ENCODE data around the gene ORC3.
A peak's percentile ranks its signal among the peaks of the same experiment; 100 is the strongest.

The ORC3 gene

GRCh38 chr6:87714093-87714842, 124.3 kb downstream of the ORC3 start:
- TF ChIP-seq POLR2A (IDR thresholded peaks at IDR 0.05; ENCODE audit: extremely low read depth, insufficient read length) (no peak), MAX (IDR thresholded peaks at IDR 0.05; ENCODE audit: low read depth, low read length) (peak; percentile 21; the same call in 1 of the 2 replicates), MYC (IDR thresholded peaks at IDR 0.05; ENCODE audit: low read depth, low read length) (peak; percentile 20; the same call in 1 of the 2 replicates), CTCF (IDR thresholded peaks at IDR 0.05; ENCODE audit: low read depth, low read length) (no peak)
- H3K4me3 ChIP-seq (ENCODE audit: low read depth, low read length): no peak overlapping the region
- DNase-seq (ENCODE audit: low read depth): peak; percentile 52

All from NB4 (cell line).